ELF-1 (cell line): Measurements from ENCODE around the gene GRIN2A.

Experiments
- DNase-seq: peaks from one replicate; pipeline ENCODE4 v3.0.0-alpha.2; 2016; ENCODE audit warnings: low read depth, low spot score

Gene GRIN2A

GRCh38 chr16:9772526-9773225, 409.6 kb downstream of the GRIN2A start:
- no peak for DNase-seq

DNA sequence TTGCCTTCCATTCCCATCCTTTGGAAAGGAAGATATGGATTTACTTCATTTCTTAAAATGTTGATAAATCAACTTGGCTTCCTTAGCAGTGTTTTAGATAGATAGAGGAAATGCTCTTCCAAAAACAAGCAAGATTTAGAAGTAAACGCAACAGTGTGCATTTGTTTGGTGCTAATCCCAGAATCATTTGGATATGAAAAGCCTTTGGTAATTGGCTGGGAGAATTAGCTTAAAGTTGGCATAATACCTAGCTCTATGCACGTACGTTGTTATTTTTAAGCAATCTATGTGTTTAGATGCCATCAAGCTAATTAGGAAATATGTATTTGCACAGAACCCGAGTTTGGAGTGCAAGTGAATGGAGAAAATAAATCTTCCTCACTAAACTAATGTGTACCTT, 415.3 kb downstream of the GRIN2A start:
- DNase-seq: no peak

DNA sequence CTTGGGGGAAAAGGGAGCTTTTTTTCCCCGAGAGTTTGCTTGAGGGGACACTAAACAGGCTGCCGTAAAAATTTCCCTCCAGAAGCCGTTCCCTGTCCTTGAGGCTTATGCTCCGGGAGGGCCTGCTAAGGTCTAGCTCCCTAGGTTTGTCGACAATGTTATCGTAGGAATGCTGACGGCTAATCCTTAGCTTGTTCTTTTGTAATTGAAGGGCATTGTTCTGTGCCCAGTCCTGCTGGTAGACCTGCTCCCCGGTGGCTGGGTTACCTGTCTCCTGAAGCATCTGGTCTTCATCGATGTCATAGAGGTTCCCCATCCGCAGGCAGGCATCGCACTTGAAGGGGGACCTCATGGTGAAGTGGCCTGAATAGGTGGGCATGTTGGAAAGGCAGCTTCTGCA, 418.7 kb downstream of the GRIN2A start:
- DNase-seq: no peak

DNA sequence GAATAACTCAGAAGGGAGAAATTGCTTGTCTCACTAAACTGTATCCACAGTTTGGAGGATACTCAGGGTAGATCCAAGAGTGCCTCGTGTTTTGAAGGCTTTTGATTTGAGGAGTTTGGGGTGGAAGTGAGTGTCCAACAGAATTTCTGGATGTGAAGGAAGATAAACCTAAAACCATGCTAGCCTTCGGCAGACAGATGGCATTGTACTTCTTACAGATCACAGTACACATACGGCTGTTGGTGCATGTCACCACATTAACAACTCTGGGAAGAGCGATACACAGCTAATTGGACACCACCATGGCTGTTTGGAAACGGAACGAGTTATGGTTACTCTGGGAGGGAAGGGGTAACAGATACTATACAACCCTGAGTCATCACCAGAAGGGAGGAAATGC, 420.4 kb downstream of the GRIN2A start:
- no peak for DNase-seq

DNA sequence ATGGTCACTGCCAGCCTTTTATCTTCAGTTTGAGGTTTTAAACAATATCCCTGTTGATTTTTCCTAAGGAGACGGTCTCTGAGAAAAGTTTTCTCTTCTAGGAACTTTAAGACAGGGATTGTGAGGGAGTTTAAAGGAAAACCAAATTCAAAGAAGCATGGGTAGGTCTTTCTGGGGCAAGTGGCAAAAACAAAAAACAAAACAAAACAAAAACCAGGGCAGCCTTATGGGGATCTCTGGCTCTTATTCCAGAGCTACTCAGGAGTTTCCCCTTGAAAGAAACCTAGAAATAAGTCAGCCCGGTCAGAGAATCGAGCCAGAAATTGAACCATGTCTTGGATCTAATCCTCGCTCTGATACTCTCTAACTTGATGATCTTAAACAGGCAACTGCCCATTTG, 424.5 kb downstream of the GRIN2A start:
- DNase-seq: no peak

- no peak for DNase-seq
Measured at GRCh38 chr16:9756434-9756833, 425.8 kb downstream of the GRIN2A start.

GRCh38 chr16:9755081-9755480, 427.1 kb downstream of the GRIN2A start:
- DNase-seq: no peak

GRCh38 chr16:9741776-9742175, 440.5 kb downstream of the GRIN2A start:
- DNase-seq: no peak

DNA sequence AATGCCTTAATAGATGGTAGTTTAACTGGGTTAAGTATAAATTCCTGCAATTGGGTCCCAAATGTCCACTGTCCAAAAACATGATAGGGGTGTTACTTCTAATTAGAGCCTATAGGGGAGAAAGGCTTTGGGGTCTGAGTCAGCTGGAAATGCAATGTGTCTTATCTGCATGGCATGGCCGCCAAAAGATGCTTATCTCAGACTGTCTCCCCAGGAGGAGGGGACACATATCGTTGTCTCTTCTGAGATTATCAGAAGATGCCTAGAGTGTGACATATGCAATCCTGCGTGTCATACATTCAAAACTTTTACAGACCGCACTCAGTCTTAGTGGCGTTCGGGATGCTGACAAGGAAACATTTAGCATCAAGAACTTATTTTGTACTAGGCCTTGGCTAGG, 442.9 kb downstream of the GRIN2A start:
- DNase-seq: no peak

DNA sequence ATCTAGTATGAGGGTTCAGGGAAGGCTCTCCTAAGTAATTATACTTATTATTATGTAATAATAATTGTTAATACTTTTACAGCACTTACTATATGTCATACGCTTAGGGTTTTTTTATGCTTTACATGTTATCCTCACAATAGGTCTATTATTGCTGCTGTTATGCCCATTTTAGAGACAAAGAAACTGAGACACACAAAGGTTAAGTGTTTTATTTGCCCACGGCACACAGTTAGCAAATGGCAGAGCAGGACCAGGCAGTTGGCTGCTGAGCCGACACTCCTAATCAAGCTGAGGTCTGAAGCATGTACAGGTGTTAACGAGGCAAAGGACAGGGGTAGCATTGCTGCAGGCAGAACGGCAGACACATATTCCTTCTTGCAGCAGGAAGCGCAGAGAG, 443.5 kb downstream of the GRIN2A start:
- no peak for DNase-seq

DNA sequence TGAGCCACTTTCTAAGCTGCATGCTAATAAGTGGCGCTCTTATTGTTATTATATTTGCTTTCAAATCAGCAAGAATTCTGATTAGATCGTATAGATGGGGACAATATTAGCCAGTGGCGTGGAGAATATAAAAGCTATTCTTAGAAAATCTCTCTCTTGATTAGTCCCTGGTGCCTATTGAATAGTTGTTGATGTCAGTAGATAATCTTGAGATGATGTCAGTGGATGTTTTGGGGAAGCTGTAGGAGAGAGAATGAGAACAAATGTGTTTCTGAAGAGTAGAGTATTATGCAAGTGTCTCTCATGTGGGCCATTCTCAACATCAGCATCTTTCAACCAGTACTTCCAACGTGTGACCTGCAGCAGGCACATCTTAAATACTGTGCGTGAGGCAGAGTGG, 445.7 kb downstream of the GRIN2A start:
- DNase-seq: no peak

- no peak for DNase-seq
Measured at GRCh38 chr16:9723136-9723535, 459.1 kb downstream of the GRIN2A start.

- no peak for DNase-seq
Measured at GRCh38 chr16:9713907-9714306, 468.3 kb downstream of the GRIN2A start.

GRCh38 chr16:9713156-9713555, 469.1 kb downstream of the GRIN2A start:
- no peak for DNase-seq

DNA sequence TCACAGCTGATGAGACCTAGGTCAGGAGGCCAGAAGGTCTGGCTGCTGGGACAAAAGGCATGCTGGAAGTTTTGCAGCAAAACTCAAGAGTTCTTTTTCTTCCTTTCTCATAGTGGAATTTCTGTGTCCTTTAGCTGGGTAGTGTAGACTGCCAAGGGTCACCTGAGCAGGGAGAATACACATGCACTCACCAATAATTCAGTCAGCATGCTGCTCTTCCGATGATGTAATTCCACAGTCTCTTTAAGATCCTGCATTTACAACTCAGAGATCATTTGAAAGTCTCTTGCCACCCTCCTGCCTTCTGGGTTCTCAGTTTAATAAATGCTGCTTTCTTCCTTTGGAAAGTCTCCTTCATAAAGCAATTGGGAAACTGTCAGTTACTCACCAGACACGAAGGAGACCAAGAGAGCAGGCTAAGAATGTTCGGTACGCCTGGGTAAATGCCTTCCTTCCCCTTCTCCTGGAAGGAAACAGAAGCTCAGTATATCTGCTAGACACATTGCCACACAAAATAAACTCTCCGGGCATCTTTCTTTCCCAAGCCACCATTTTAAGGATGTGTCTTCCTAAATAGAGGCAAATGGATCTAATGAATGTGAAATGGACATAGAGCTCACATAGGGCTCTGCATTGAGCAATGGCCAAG, 473.1 kb downstream of the GRIN2A start:
- DNase-seq: no peak

DNA sequence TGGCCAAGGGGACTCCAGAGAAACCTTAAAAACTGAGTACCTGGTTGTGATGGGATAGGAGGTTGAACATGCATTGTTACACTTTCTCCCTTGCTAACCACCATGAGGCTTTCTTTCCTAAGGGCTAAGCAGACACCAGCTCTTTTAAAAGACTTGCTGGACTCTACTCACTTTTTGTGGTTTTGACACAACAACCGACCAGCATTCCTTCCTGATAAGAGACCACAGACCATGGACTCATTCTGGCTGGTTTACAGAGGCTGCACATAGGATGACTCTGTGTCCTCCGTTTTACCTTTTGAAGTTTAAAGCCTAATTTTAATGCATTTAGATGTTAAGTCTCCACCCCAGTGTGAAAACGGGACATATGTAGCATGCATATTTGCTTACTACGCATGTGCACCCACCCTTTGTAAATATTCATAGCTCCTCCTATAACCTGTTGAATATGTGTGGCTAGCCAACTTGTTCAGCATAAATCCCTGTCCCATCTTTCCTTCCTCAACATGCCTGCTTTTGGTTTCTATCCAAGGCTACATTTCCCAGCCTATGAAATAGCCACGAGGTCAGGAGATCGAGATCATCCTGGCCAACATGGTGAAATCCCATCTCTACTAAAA, 475.9 kb downstream of the GRIN2A start:
- DNase-seq: no peak

GRCh38 chr16:9703731-9704130, 478.5 kb downstream of the GRIN2A start:
- no peak for DNase-seq
